Measurements from ENCODE around the gene VTN.

Gene VTN

GRCh38 chr17:28395968-28396367 lies 25.9 kb upstream of the VTN start:
- no peak for DNase-seq (ENCODE audit: low spot score)

DNA sequence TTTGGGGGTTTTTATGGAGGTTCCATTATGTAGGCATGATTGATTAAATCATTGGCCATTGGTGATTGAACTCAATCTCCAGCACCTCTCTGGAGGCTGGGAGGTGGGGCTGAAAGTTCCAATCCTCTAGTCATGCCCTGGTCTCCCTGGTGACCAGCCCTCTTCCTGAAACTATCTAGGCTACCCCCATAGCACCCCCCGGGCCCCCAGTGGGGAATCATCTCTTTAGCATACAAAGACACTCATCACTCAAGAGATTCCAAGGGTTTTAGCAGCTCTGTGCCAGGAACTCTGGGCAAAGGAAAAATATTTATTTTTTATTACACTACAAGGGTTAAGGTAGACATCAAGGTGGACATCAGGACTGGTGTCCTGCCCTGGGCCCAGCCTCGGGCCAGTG lies 25.3 kb upstream of the VTN start:
- DNase-seq (ENCODE audit: low spot score): no peak

GRCh38 chr17:28394337-28395116 lies 24.4 kb upstream of the VTN start:
- DNase-seq (ENCODE audit: low spot score): no peak

DNA sequence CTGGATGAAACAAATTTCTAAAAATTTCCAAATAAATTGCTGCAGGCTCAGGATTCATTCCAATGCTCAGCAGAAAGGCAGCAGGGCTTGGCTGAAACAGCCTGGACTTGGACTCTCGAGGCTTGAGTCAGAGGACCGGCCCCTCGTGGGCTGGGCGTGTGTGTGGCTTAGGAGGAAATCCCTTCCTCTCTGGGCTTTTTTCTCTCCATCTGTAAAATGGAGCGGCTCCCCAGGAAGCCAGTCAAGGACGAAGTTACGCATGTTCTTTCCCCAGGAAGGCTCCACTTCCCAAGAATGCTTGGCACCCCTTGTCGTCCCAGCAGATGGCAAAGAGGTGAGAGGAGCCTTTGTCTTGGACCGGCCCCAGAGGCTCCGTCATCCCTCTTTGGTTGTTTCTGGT lies 22.4 kb upstream of the VTN start:
- no peak for DNase-seq (ENCODE audit: low spot score)

DNA sequence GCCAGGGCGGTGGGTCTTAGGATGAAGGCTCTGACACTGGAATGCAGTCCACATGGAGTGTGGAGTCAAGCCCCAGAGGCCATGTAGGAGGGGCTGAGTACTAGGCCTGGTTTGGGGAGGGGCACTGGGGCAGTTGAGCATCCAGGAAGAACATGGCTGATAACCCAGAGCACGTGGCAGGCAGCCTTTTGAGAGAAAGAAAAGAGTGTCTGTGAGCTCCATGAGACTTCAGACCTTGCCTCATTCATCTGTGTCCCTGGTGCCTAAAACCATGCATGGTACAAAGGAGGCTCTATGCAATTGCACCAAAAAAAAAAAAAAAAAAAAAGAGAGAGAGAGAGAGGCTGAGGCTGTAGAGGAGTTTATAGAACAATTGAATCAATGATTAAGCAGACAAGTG lies 21.3 kb upstream of the VTN start:
- DNase-seq (ENCODE audit: low spot score): no peak

DNA sequence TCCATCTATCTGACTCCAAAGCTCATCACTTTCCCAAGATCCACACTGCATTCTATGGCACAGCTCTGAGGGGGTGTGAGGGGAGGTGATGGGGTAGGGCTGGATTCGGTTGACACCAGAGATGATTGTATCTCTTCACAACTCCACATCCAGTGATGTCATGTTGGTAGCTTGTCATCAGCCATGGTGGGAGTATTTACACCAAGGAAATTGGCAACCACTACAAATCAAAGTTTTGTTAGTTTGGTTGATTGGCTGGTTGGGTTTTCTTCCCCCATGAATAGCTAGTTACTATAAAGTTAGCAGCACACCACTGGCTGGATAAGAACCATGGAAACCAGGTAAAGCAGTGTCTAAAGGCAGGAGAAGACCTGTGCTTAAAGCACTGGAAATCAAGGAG lies 20.9 kb upstream of the VTN start:
- no peak for DNase-seq (ENCODE audit: low spot score)

DNA sequence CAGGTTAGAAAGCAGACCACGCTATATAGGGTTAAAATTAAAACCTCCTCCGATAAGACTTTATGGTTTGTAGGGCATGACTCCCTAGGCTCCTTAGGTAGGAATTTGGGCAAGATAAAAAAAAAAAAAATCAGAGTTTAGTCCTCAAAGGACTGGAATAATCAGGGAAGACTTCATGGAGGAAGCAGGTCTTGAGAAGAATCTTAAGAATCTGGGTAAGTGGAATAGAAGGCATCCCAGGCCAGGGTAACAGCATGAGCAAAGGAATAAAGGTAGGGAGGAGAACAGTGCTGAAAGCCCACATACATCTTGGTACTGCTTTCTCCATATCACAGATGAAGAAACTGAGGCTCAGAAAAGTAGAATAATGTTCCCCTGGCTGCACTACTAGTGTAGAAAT lies 20.5 kb upstream of the VTN start:
- no peak for DNase-seq (ENCODE audit: low spot score)

- DNase-seq (ENCODE audit: low spot score): no peak
Measured at GRCh38 chr17:28390141-28390540, 20.0 kb upstream of the VTN start.

GRCh38 chr17:28388106-28388505 lies 18.0 kb upstream of the VTN start:
- DNase-seq (ENCODE audit: low spot score): no peak

- DNase-seq (ENCODE audit: low spot score): no peak
Measured at GRCh38 chr17:28386391-28386790, 16.3 kb upstream of the VTN start.

- no peak for DNase-seq (ENCODE audit: low spot score)
Measured at GRCh38 chr17:28385406-28385805, 15.3 kb upstream of the VTN start.

- peak; percentile 18 for DNase-seq (ENCODE audit: low spot score)
Measured at GRCh38 chr17:28385037-28385400, 14.9 kb upstream of the VTN start.

DNA sequence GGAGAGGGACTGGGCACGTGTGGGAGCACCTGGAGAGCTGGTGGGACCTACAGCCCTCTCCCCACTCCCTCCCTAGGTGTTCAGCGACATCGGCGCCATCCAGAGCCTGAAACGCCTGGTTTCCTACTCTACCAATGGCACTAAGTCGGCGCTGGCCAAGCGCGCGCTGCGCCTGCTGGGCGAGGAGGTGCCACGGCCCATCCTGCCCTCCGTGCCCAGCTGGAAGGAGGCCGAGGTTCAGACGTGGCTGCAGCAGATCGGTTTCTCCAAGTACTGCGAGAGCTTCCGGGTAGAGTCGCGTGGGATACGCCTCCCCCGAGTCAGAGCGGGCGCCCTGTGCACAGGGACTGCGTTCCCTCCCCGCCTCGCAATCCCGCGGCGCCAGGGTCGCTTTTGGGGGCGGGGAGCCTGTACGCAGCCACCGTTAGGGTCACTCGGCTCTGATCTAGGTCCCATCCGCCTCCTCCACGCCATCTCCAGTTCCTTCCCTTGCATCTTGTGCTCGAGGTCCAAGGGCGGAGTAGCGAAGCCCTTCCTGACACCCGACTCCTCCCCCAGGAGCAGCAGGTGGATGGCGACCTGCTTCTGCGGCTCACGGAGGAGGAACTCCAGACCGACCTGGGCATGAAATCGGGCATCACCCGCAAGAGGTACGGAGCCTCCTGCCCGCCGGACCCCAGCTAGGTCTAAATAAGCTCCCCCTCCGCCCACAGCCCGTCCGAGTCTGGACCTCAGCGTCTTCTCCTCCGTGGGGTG lies 14.4 kb upstream of the VTN start:
- peak; percentile 73 for DNase-seq (ENCODE audit: low spot score)

- DNase-seq (ENCODE audit: low spot score): no peak
Measured at GRCh38 chr17:28381141-28381825, 11.2 kb upstream of the VTN start.

GRCh38 chr17:28379814-28380801 lies 10.0 kb upstream of the VTN start:
- no peak for DNase-seq (ENCODE audit: low spot score)

GRCh38 chr17:28372945-28373274 lies 2.8 kb upstream of the VTN start:
- DNase-seq (ENCODE audit: low spot score): no peak

GRCh38 chr17:28372203-28372944 lies 2.3 kb upstream of the VTN start:
- no peak for DNase-seq (ENCODE audit: low spot score)

DNA sequence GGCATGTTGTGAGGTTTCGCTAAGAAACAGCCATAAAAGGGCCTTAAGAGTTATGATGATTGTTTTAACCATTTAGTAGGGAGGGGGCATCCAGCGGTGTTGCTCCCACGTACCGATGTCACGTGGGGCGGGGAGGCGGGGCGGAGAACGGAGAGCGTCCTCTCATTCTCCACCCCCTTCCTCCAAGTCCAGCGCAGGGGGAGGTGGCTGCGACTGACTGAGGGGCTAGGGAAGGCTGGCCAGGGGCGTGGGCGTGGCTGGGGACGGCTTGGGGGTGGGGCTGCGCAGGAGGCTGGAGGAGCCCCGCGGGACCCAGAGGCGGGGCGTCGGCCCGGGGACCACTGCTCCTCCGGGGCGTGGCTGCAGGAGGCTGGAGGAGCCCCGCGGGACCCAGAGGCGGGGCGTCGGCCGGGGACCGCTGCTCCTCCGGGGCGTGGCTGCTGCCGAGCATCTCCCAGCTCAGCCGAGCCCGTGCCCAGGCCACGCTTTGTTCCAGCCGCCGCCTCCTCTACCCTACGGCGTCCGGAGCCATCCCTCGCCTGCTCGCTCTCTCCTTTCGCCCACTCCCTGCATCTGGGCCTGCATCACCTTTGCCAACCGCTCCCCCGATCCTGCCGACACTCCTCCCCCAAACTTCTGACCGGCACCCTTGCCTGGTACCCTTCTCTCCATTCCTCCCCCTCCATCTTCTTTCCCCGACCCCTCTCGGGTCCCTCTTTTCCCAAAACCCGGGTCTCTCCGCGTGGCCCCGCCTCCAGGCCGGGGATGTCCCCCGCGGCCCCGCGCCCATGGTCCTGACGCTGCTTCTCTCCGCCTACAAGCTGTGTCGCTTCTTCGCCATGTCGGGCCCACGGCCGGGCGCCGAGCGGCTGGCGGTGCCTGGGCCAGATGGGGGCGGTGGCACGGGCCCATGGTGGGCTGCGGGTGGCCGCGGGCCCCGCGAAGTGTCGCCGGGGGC lies 1.4 kb upstream of the VTN start, which contains the start of gene SARM1:
Gene SARM1, plus strand, starts transcription at position 450 of the 958 bp plus-strand sequence. Its CDS starts 339 bp downstream, at position 789.
- peak; percentile 32 for DNase-seq (ENCODE audit: low spot score)

DNA sequence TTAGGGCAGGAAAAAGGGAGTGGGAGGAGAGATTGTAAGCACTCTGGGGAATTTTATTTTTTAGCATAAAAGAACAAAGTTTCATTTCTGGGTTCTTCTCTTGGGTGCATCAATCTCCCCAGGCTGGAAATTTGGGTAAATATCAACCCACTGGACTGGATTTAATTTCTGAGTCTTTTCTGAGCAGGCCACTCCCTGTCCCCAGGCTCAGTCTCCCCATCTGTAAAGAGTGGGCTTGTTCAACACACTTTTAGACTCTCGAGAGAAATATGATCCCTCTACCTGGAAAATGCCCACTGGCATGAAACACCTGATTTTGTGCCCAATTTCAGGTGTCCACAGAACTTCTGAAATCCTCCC lies 617 bp upstream of the VTN start:
- DNase-seq (ENCODE audit: low spot score): no peak

DNA sequence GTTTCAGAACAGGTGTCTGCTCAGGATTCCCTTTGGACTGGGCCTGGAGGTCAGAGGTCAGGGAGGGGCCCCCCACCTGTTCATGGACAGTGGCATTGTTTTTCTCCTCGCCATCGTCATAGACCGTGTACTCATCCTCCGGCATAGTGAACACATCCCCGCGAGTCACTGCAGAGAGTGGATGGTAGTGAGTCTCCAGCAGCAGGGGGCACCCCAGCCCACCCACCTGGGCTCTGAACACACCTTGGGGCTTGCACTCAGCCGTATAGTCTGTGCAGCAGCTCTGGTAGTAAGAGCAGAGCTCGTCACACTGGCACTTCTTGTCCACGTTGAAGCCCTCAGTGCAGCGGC lies 448 bp downstream of the VTN start:
- no peak for DNase-seq (ENCODE audit: low spot score)
